NCI-H2227 (cell line): ENCODE data around the gene SETDB1.
A peak's percentile ranks its signal among the peaks of the same experiment; 100 is the strongest.

Experiments used
- DNase-seq: peaks from one replicate; lab custom pipeline; 2025; ENCODE audit not compliant: unreplicated experiment; lab: John Stamatoyannopoulos, UW

The SETDB1 gene

GRCh38 chr1:150974580-150975478, 48.7 kb downstream of the SETDB1 start, which contains the start of gene CERS2:
TSS of gene CERS2 (minus strand) at chr1:150974835. CDS start at chr1:150969090, 5,745 bp downstream.
- DNase-seq: peak; percentile 90

GRCh38 chr1:150976401-150976821, 50.2 kb downstream of the SETDB1 start:
- no peak for DNase-seq

GRCh38 chr1:150976879-150977694, 50.9 kb downstream of the SETDB1 start:
- DNase-seq: peak; percentile 27

GRCh38 chr1:150979092-150980056, 53.2 kb downstream of the SETDB1 start:
- peak; percentile 94 for DNase-seq

- DNase-seq: peak; percentile 74
Observed at GRCh38 chr1:150981177-150981804, 55.1 kb downstream of the SETDB1 start.

- DNase-seq: peak; percentile 26
Observed at GRCh38 chr1:150981805-150982712, 55.9 kb downstream of the SETDB1 start, which contains the start of gene ANXA9. TSS of gene ANXA9 (plus strand) at chr1:150982292. CDS start at chr1:150983106, 814 bp downstream.

GRCh38 chr1:150985179-150985825, 59.1 kb downstream of the SETDB1 start:
- no peak for DNase-seq

GRCh38 chr1:150987924-150988323, 61.8 kb downstream of the SETDB1 start:
- DNase-seq: peak; percentile 14

GRCh38 chr1:150992626-150993025, 66.5 kb downstream of the SETDB1 start:
- no peak for DNase-seq

GRCh38 chr1:150994248-150994647, 68.1 kb downstream of the SETDB1 start:
- no peak for DNase-seq

GRCh38 chr1:150995460-150995859, 69.3 kb downstream of the SETDB1 start:
- no peak for DNase-seq

GRCh38 chr1:150995896-150996295, 69.7 kb downstream of the SETDB1 start:
- peak; percentile 51 for DNase-seq

GRCh38 chr1:150997126-150997872, 71.1 kb downstream of the SETDB1 start:
- no peak for DNase-seq

GRCh38 chr1:150997949-150998348, 71.8 kb downstream of the SETDB1 start:
- DNase-seq: no peak

- no peak for DNase-seq
Observed at GRCh38 chr1:150999051-150999674, 73.0 kb downstream of the SETDB1 start.

GRCh38 chr1:150999926-151000325, 73.8 kb downstream of the SETDB1 start:
- DNase-seq: no peak

GRCh38 chr1:151000408-151000807, 74.2 kb downstream of the SETDB1 start:
- DNase-seq: no peak
